NCI-H82 treated with DMSO at 0.1 percent for 48 hours (cell line): ENCODE results near the gene ARPIN.

Experiments used
- DNase-seq: peaks from one replicate; lab custom pipeline; 2025; ENCODE audit not compliant: unreplicated experiment; lab: John Stamatoyannopoulos, UW

The ARPIN gene

DNA sequence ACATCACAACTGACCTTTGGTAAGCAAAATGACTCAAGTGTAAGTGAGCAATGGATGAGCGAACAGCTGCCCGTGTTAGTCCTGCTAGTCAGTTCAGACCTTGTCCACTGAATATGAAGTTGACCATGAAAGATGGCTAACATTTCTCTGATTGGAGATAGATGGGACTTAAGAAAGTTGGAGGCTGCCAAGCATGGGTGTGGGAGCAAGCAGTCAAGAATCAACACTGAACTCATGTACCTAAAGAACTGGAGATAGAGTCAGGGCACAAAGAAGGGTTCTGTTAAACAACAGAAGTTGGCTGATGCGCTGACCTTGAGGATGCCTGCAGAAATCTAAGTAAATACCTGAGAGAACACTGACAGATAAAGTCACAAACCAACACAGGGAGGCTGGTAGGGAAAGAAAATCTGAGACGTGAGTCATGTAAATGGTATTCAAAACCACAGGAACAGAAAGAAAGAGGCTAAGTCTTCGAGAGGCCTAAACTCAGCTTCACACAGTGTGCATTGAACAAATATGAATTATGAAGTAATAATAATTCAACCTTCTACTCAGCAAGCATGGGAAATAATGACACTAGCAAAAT lies 67.4 kb downstream of the ARPIN start:
- DNase-seq, result no peak
